EH (cell line): Measurements from ENCODE around the gene FOXO6.

ENCODE experiments used
- DNase-seq: peaks from one replicate; pipeline ENCODE4 v3.0.0-alpha.2; 2015; ENCODE audit warnings: low read depth

FOXO6 gene

DNA sequence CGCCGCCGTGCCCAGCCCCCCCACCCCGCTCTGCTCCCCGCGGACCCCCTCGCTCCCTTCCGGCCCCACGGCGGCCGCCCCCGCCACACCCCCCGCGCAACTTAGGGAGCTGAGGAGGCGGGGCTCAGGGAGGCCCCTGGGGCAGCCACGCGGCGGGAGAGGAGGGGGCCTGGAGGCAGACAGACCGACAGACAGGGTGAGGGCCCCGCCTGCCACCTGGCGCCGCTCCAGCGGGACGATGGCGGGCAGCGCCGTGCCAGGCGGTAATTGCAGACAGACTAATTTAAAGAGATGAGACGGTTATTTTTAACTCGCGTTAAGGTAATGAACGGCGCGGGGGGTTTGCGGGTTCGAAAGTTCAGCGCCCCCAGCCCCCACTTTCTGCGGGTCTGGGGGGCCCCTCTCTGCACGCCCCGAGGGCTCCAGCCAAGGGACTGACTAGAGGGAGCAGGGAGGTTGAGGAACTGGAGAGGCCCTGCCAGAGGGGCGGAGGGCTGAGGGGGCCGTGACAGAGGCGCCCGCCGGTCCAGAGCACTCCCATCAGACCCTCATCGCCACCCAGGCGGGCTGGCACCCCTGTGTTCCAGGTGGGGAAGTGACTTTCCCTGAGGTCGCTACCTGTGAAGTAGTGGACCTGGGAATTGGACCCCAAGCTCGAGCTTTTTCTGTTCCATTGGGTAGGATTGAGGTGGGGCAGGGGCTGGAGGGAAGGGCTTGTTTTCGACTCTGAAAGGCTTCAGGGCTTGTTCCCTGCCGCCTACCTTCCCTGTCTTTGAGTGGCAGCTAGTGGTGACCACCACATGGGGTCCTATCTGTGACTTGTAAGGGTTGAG is 5.4 kb downstream of the FOXO6 start:
- no peak for DNase-seq

- no peak for DNase-seq
Measured at GRCh38 chr1:41367288-41367642, 6.0 kb downstream of the FOXO6 start.

DNA sequence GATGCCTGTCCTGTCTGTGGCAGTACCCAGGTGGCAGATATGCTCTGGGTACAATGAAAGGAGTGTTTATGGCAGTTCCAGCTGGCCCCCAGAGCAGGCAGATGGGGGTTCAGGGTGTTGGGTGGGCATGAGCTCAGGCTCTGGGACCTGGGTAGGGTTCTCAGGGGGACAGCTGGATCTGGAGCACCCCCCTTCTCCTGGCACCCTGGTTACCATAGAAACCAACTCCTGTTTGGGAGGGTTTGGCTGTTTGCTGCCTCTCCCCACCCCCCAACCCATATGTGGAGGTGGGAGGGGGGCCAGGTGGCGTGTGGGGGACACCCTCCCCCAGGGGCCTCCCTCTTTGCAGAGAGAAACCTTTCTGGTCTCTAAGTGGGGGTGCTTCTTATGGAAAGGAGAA is 7.1 kb downstream of the FOXO6 start:
- DNase-seq, result no peak

GRCh38 chr1:41368801-41369200 is 7.6 kb downstream of the FOXO6 start:
- DNase-seq, result no peak

- no peak for DNase-seq
Measured at GRCh38 chr1:41369531-41369930, 8.3 kb downstream of the FOXO6 start.

DNA sequence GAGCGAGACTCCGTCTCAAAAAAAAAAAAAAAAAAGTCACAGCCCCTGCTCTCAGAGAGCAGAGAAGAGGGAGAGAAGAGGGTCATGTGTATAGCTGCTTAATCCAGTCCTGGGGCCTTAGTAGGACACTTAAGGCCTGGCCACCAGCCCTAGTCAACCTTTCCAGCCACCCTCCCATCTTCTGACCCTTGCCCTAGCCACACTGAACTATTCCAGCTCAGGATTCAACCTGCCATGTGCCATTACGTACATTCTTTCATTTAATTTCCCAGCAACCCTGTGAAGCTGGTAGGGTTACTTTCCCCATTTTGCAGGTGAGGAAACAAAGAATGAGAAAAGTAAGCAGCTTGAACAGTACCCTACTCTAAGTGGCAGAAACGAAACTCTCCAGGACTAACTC is 9.0 kb downstream of the FOXO6 start:
- no peak for DNase-seq

DNA sequence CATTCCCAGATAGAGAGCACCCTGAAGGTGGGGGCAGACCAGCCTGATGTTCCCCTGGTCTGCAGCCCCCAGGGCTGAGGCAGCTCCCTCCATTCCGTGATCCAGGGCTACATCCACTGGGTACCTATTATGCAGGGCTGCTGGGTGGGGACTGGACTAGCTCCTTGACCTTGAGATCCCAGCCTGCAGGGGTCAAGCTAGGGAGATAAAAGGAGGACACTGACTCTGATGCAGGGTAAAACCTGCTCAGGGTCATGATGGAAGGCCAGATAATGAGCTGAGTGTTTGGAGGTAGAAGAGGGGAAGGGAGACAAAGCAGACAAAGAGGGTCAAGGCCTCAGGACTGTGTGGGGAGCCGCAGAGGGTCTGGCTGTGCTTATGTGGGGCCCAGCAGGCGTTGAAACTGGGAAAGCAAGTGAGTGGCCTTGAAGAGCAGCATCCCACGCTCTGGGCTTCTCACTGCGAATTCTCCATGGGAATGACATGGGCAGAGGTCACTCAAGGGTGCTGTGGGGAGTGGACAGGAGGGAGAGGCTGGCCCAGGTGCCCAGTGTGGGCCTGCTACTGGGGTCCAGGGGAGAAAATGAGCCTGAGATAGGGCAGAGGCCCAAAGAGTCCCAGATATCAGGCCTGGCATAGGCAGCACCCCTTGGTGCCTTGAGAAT is 9.7 kb downstream of the FOXO6 start:
- no peak for DNase-seq

GRCh38 chr1:41371630-41372599 is 10.7 kb downstream of the FOXO6 start:
- peak; percentile 23 for DNase-seq

DNA sequence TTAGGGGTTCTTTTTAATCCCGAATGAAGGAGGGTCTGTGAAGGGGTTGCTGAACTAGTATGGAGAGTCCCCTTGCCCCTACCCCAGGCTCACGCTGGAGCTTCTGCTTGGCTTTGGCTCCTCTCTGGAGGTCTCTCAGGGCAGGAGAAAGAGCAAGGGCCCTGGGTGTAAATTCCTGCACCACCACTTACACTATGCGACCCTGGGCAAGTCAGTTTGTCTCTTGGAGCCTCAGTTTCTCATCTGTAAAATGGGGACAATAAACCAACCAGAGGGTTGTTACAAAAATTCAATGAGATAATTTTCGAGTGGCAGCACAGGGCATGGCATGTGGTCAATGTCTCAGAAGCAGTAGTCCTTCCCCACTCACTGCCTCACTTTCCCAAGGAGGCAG is 11.4 kb downstream of the FOXO6 start:
- DNase-seq, result no peak

GRCh38 chr1:41373373-41373772 is 12.1 kb downstream of the FOXO6 start:
- no peak for DNase-seq

DNA sequence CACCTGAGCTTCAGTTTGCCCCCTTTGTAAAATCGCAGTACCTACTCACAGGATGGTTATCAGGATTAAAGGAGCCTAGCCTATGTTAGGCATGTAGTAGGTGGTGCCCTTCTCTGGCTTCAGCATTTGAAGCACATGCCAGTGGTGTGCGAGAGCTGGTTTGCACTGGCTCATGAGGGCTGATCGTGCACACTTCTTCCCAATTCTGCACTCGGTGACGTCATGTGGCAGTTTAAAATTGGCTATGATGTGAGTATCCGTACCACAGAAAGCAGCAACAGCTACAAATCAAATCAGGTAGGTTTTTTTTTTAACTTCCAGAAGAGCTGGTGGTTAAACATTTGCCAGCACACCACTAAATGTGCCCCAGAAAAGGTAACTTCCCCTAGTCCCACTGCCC is 13.5 kb downstream of the FOXO6 start:
- no peak for DNase-seq

- DNase-seq, result no peak
Measured at GRCh38 chr1:41377397-41377796, 16.2 kb downstream of the FOXO6 start.

- no peak for DNase-seq
Measured at GRCh38 chr1:41378222-41378621, 17.0 kb downstream of the FOXO6 start.

DNA sequence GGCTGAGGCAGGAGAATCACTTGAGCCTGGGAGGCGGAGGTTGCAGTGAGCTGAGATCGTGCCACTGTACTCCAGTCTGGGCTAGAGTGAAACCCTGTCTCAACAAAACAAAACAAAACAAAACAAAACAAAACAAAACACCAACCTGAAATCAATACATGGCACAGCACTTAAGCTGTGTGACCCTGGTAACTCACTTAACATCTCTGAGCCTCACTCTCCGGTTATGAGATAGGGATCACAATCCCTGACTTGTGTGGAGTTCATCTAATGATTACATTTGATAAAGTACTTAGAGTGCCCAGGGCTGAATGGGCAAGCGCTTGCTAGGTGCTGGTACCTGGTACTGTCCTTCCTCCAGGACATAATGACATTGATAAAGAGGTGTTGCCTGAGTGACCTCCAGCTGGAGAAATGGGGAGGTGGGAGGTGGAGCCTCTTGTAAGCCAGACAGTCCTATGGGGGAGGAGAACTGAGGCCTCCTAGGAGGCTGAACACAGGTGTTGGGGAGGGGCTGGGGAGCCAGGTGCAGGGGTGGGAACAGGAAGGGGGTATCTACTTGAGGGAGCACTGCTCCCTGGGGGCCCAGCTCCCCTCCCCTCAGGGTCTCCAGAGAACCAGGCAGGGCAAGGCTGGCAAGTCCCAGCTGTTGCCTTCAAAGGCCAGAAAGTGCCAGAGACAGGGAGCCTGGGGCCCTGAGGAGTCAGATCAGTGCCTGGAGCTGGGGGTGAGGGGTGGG is 17.9 kb downstream of the FOXO6 start:
- no peak for DNase-seq

GRCh38 chr1:41379738-41380130 is 18.5 kb downstream of the FOXO6 start:
- DNase-seq, result no peak

DNA sequence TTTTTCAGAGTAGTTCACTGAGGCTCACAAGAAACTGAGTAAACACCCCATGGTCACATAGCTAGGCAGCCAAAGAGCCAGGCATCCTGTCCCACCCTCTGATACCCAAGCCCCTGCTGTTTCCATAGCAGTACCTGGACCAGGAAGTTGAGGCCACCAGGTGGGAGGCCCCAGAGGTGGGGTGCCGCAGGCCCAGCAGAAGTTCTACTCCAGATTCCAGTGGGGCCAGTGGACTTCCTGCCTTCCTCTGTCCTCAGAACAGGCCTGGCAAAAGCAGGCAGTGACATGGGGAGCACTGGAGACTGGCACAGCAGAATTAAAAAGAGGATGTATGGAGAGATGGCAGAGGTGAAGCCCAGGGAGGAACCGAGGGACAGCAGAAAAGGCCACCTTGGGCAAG is 19.0 kb downstream of the FOXO6 start:
- DNase-seq, result no peak

- no peak for DNase-seq
Measured at GRCh38 chr1:41380979-41381691, 19.9 kb downstream of the FOXO6 start.

GRCh38 chr1:41381692-41382479 is 20.7 kb downstream of the FOXO6 start:
- peak; percentile 60 for DNase-seq

DNA sequence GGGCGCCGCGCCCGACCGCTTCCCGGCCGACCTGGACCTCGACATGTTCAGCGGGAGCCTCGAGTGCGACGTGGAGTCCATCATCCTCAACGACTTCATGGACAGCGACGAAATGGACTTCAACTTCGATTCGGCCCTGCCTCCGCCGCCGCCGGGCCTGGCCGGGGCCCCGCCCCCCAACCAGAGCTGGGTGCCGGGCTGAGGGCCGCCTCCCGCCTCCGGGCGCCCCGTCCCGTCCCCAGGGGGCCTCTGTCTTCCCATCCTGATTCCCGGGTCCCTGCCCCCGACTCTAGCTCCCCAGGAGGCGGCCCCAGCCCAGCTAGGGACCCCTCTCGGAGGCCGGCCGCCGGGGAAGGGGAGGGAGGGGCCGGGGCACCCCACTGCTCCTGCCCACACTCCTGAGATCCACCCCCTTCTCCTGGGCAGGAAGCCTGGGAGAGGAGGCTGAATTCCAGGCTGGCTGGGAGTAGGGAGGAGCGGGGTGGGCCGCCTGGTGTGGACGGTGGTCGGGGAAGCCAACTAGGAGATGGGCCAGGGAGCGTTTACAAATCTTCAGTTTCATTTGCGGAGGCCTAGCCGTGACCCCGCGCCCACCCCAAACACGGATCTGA is 21.4 kb downstream of the FOXO6 start:
- DNase-seq, result peak; percentile 71
